GM18498 (cell line): ENCODE results near the gene ADGRG7.
"Not testable (repeated sequence)": the region's sequence is repeated elsewhere in the genome, so short reads cannot be mapped to it uniquely, and the experiment has no call there.

ENCODE experiments used
- ATAC-seq: cut with Tn5 transposase; IDR thresholded peaks from one replicate; pipeline ENCODE4 v1.9.1; 2021; ENCODE audit warnings: mild to moderate bottlenecking, moderate library complexity; ENCODE audit not compliant: unreplicated experiment

The ADGRG7 gene, protein sequence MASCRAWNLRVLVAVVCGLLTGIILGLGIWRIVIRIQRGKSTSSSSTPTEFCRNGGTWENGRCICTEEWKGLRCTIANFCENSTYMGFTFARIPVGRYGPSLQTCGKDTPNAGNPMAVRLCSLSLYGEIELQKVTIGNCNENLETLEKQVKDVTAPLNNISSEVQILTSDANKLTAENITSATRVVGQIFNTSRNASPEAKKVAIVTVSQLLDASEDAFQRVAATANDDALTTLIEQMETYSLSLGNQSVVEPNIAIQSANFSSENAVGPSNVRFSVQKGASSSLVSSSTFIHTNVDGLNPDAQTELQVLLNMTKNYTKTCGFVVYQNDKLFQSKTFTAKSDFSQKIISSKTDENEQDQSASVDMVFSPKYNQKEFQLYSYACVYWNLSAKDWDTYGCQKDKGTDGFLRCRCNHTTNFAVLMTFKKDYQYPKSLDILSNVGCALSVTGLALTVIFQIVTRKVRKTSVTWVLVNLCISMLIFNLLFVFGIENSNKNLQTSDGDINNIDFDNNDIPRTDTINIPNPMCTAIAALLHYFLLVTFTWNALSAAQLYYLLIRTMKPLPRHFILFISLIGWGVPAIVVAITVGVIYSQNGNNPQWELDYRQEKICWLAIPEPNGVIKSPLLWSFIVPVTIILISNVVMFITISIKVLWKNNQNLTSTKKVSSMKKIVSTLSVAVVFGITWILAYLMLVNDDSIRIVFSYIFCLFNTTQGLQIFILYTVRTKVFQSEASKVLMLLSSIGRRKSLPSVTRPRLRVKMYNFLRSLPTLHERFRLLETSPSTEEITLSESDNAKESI

DNA sequence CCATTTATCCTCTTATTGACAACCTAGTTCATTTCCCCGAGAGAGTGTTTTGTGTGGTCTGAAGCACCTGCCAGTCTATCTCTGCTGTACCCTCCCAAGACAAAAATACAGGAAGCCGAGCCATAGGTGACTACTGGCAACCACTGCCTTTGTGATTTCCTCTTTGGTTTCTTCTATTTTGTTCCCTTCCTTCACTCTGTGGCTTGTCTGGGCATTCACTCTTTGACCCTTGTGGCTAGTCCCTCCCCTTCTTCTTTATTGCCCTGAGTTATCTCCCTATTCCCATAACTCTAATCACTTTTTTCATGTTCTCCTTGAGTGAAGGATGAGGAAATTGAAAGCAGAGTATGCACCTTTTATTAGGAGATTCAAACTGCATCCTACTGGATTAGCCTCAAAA is at the start of gene ADGRG7:
Gene ADGRG7, plus strand, starts transcription at position 297 of the 400 bp plus-strand sequence. CDS start 256 bp downstream, outside the sequence.
- no peak for ATAC-seq

DNA sequence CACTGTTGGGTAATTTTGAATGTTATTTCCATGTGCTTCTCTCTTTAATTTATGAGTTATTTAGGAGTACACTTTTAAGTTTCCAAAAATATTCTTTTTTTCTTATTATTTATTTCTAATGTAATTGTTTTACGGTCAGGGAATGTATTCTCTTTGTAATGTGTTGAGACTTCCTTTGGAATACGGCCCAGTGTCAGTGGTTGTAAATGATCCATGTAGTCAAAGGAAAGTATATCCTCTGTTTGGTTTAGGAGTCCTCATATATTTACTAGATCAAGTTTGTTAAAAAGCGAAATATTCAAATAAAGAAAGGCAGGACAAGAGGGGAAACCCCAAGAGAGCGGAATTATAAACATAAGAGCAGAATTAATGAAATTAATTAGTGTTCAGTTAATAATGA is 49.0 kb upstream of the ADGRG7 start:
- ATAC-seq, result no peak

DNA sequence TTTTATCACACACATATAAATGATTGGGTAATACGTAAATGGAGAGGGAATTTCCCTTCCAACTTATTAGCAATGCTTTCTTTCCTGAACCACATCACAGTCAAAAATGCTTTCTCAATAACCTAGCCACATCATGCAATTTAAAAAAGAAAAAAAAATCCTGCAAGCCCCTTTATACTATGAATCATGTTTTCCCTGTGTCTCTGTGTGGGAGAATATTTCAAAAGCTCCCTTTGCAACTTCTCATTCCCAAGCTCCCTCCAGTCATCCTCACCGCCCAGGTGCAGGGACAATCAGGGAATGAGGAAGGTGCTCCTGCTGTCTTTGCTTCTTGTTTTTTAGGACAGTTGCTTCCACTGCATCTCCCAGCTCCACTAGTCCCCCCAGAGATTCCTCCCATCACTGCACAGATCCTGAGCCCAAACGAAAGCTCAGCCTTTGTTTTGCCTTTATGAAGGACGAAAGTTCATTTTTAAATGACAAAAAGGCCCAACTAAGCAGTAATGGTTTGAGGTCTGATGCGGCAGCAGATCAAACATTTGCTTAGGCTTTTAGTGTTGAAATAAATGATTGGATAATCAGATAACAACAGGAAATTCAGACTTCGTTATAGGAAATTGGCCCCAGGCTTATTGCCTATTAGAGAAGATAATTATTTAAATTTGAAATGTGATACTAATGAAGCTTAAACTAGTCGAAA is 47.8 kb upstream of the ADGRG7 start:
- ATAC-seq, result no peak

DNA sequence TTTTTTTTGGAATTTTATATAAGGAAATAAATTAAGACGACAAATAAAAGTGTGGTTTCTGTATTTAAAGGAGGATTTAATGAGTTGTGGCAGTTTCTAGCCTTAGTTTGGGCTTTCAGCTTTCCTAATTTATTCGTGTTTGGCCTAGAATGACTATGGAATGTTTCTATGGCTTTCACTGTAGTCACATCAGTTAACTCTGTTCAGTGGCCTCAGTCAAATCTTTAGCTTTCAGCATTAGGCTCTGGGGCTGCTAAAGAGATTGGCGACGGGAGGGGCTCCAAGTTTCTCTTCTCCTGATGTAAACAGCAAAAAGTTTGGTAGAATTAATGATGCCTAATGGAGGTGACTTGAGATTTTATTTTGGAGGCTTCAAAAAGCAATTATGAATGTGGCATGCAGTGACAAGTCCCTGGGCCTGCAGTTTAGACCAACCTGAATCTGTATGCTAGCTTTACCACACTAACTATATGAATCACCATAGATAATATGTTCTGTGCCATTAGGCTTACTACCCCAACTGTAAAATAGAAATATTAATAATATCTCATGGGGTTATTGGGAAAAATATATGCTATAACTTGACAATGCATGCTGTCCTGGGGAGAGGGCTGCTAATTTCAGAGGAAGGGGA is 47.1 kb upstream of the ADGRG7 start:
- no peak for ATAC-seq

DNA sequence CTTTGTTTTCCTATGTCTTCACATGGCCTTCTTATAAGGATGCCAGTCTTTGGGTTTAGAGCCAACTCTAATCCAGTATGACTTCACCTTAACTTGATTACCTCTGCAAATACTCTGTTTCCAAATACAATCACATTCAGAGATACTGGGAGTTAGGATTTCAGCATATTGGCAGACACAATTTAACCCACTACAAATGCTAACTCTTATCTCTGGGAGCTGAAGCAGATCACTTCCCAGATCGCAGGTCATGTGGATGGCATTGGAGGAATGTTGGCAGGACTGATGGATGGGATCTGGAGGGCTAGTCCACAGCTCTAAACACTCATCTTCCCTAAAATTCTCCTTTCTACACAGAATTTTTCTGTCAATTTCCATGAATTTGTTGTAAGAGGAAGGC is 46.2 kb upstream of the ADGRG7 start:
- ATAC-seq, result no peak

DNA sequence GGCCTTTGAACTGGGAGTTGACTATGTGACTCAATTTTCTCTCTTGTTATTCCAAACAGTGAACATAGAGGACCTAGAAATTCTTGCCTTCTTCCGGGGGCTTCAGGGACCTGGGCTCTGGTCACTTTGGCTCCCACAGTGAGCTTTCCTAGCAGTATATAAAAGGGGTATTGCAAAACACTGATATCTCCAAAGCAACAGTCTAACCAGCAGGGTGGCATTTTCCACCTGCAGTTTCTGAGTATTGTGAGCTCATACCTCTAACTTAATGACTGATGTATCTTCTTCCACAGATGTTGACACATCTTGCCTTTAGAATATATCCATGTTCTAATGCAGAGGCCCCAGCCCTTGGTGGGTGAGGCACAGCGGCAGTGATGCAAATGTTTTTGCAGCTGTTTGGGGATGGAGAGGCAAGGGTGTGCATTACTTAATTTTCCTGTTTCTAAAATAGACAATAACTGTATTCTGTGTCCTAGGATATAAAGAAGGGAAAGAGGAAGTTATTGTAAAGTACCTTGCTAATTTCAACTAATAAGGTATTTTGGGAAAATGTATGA is 45.7 kb upstream of the ADGRG7 start:
- ATAC-seq, result no peak

DNA sequence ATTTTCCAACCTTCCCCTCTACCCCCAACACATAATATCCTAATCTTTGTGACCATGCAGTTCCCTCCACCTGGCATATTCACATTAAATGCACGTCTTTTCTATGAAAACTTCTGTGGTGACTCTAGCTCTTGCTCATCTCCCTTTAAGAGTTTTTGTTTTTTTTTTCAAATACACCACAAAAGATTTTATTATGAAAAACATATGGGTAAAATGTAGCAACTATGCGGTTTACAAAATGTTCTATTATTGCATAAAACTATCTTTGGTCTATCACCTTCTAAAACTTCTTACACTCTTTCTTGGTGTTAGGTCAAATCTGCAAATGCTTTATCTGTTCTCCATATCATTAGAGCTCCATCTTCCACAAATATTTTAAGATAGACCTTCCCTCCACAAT is 38.6 kb upstream of the ADGRG7 start:
- ATAC-seq, result no peak

DNA sequence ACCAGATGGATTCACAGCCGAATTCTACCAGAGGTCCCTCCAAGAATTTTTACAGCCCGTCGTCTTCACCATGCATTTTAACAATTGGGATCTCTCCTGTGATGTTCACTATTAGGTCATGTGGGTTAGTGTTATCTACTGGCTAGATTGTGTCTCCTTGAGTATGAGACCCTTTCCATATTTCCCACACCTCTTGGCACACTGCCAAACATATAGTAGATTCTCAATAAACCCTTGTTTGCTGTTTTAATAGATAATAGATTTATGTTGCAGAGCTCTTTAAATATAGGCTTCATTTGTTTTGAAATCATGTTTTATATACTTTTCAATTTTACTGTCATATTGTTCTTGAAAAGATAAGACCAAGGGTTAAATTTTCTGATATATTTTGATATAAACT is 34.9 kb upstream of the ADGRG7 start:
- ATAC-seq, result no peak

DNA sequence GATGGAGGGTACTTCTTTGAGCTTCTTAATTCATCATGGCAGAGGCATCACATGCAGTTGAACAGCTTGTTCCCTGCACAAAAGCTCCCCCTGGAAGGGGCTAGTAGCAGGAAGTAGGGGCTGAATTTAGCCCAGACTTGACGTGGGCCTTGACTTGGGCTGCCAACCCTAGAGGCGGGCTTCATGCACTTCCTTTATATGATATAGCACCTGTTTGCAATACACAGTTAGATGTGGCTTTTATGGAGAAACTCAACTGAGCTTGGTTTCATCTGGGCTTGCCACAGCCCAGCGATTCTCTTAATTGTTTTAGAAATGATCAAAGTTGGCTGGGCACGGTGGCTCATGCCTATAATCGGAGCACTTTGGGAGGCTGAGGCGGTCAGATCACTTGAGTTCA is 33.7 kb upstream of the ADGRG7 start:
- ATAC-seq, result no peak

DNA sequence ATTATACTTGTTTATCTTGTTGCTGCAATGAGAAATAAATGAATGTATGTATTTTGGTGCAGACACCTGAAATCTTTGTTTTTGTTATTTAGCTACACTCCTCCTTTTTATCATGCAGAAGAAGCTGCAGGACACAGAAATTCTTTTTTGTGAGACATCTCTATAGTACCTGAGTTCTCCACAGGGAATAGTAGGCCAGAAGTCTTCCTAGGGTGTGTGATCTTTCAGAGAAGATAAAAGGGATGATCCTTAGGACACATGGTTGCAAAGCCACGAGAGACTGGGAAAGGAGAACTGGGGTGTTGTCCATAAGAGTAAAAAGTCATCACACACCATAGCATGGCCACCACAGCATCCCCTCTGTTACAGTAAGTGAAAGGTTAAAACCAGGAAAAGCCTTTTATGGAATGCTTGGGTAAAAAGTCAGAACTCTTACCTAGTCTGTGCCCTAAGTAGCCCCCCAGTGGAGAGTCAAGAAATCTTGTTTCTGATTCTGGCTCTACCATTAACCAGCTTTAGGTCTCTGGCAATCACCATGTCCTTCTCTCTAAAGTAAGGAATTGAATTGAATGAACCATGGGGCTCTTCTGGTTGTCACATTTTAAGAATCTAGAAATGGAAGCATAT is 31.9 kb upstream of the ADGRG7 start:
- no peak for ATAC-seq

DNA sequence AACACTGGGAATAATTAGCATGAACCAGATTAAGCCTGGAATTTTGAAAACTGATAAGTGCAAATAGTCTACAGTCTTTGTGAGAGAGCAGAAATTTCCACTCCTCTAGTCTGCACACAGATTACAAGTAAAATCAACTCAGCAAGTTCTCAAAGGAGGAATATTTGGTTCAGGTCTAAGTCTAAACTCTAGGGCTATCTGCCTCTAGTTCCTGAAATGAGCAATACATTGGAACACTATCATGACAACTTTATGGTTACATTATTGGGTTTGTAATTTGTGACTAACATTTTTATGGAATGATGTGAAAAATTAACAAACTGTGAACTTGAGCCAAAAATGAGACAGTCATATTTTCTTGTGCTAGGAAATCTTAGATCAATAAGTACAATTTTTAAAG is 30.8 kb upstream of the ADGRG7 start:
- ATAC-seq, result no peak

DNA sequence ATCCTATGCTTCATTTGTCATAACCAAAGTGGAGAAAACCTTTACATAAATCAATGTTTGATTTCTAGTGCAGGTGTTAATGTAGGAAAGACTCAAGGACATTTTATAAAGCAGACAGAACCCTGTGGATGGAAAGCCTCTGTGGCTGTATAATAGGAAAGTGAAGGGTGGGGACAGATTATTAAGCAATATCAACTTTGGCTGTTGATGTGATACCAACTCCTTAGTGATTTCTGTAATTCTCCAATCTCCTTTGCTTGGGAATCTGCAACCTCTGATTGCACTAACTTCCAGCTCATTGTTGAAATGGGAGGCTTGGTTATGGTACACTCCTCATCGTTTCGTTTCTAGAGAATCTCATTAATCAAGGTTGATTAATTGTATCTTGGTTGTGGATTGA is 29.3 kb upstream of the ADGRG7 start:
- ATAC-seq, result no peak

DNA sequence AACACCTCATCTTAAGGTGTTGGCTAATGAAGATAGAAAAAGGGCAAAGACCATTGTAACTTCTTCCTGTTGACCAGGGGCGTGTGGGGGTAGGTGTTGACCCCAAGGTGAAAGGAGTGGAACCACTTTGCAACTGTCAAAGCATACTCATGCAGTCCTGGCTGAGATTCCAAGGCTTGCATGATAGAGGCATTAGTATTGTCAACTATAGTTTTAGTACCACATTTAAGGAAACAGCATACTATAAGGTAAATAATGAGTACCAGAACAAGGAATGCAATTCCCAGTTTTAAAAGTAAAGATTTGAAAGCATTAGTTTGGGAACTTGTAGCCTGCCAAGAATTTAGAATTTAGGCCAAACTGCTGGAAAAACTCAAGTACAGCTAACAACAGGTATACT is 27.8 kb upstream of the ADGRG7 start:
- ATAC-seq, result no peak

DNA sequence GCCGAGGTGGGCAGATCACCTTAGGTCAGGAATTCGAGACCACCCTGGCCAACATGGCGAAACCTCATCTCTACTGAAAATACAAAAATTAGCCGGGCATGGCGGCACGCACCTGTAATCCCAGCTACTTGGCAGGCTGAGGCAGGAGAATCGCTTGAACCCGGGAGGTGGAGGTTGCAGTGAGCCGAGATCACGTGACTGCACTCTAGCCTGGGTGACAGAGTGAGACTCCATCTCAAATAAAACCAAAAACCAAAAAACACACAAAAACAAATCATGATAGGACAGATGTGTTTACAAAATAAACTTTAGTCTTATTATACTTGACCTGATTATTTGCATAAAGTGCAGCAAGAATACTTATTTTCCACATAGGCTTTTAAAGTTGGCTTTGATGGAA is 27.2 kb upstream of the ADGRG7 start:
- ATAC-seq, result not testable (repeated sequence)

DNA sequence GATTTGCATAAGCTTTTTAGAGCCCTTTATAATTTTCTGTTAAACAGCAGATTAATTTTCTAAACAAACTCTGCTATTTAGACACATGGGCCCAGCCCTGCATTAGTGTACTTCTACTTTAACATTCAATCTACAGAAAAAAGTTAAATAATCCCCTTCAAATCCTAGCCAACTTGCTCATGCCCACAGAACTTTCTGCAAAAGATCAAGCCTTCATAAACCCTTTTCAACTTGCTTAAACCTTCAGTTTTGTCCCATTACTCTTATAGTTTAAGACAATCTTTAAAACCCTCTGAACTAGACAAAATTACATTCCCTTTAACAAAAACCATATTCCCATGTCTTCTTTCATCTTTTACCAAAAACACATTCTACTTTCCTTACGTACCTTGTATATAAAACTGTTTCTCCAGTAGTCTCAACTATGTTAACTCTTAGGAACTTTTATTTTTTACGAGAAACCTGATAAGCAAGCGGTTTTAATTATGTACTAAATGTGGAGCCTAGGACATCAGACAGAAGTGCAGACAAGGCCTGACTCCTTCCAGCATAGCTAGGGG is 25.2 kb upstream of the ADGRG7 start:
- ATAC-seq, result no peak

DNA sequence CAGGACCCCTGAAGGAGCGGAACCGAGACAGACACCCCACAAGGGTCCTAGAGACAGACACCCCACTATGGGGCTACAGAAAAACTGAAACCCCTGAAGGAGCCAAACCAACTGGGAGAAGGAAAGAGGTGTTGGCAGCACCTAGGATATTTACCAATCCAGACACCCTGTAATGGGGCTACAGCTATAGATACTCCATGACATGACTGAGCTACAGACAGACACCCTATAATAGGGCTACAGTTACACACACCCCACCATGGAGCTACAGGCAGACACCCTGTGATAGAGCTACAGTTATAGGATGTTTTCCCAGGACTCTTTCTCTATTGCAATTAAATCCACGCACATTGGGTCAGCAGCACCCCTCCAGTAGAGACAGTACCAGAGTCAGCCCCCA is 22.6 kb upstream of the ADGRG7 start:
- ATAC-seq, result no peak

DNA sequence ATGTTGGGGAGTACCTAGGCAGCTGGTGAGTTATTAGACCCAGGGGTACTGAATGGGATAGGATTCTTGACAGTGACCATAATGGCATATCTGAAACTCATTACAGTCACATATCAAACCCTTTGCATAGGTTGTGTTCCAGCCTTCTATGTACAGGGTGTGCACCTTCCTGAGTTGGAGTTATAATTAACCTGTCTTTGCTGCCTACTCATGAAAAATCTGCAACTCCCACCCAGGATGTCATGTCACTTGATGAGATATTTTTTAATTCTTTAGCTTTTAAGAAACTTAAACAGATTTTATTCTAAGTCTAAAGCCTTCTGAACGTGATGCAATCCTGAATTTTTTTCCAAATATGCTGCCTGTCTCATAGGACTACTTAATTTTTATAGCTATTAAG is 21.1 kb upstream of the ADGRG7 start:
- ATAC-seq, result no peak

DNA sequence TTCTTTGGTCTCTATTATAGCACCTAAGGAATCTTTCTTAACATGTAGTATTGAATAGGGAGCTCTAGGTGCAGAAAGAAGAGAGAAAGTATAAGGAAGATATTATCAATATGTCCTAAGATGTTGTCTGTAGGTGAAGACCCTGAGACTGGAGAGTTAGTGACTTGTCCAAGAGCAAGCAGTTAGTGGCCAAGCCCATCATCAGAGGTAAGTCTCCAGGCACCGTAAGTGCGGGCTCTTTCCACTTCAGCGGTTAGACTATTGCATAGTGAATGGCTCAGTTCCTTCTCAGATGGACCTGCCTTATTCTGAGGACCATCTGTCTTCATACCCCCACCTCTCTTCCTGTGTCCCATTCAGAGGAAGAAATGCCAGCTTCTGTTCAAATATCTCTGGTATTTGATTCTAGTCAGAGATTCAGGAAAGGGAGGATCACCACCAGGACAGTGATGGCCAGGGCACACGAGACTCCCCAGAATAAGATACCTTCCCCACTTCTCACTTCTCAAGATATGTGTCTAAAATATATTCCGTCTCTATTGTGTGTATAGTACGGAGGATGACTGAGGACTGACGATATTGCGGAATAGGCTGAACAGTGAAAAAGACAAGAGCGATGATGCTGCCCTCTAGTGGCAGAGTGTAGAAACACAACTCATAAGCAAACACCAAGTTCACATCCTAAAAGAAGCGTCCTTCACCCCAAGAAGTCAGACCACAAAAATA is 19.1 kb upstream of the ADGRG7 start:
- peak; percentile 79 for ATAC-seq

DNA sequence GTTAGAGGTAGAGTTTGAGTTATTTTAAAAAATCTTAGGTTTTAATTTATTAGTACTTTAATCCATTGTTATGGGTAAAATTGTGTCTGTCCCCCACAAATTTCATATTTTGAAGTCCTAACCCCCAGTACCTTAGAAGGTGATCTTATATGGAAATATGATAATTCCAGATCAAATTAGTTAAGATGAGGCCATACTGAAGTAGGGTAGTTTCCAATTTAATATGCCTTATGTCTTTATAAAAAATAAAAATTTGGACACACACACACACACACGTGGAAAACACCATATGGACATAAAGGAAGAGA is 18.6 kb upstream of the ADGRG7 start:
- ATAC-seq, result no peak

DNA sequence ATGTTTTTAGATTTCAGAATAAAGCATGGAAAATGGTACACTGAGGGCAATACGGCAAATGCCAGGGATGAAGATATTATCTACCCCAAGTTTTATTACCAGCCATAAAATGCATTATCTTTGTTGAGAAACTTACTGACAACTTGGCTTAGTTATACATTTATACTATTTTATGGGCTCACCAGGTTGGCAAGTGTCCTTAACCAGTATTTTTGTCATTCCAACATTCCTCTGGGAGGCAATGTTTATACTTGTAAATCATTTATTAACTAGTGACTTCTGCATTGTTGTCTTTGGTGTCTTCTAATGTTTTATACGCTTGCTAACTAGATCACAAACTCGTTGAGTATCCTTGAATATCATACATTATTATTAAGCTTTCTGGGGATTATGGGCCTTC is 18.0 kb upstream of the ADGRG7 start:
- no peak for ATAC-seq
